Endothelial cell of umbilical vein (primary cell): ENCODE data around the gene PKDCC. TPM values are rescaled to one million over a fixed set of nuclear protein-coding genes. Genes with fewer than 3 reads are reported as not detected.

ENCODE experiments used
- BruUV-seq: library from RNA; stranded (reverse); fragments of 400-500 nt; replicated peaks from 2 replicates; lab custom pipeline; 2021; lab: Mats Ljungman, UMichigan
- CTCF ChIA-PET: fragments of 300-600, 350-600 bp; sonication (Branson Sonifier 250); formaldehyde crosslinking; loops from one replicate; lab custom pipeline; 2021; ENCODE audit warnings: antibody characterized with exemption, inconsistent platforms; lab: Charles Lee
- POLR2A ChIA-PET: fragments of 300-600, 350-600 bp; sonication (Branson Sonifier 250); formaldehyde crosslinking; loops from one replicate; lab custom pipeline; 2021; ENCODE audit warnings: antibody characterized with exemption, inconsistent platforms; lab: Charles Lee
- DNase-seq: peaks from one replicate; pipeline ENCODE4 v3.0.0-alpha.2; 2011; ENCODE audit warnings: low read depth, low spot score
- FAIRE-seq: peaks from 2 replicates; lab custom pipeline; 2011; peaks lifted over from hg19 to GRCh38; lab: Jason Lieb, UNC
- H2AFZ ChIP-seq: 2 replicates; pipeline ENCODE4 v1.6.0; 2012; ENCODE audit warnings: low read depth, low read length, control low read depth, inconsistent platforms
- H3K27ac ChIP-seq: 2 replicates; pipeline ENCODE4 v1.5.1; 2011; ENCODE audit warnings: low read depth, mild to moderate bottlenecking, control low read depth, low read length, moderate library complexity; ENCODE audit not compliant: insufficient read depth
- H3K27me3 ChIP-seq, 2 experiments: 2 replicates each; pipeline versions ENCODE4 v1.6.0 to v1.6.1; 2011; ENCODE audit warnings: low read length in 2 of 2, mixed read lengths in 1 of 2; ENCODE audit not compliant: control insufficient read depth in 2 of 2, insufficient read depth in 2 of 2
- H3K36me3 ChIP-seq, 2 experiments: 2 replicates in 1 of 2; 3 replicates in 1 of 2; pipeline ENCODE4 v1.5.1; 2011; ENCODE audit warnings: low read length in 2 of 2, mild to moderate bottlenecking in 1 of 2, moderate library complexity in 1 of 2; ENCODE audit not compliant: control insufficient read depth in 2 of 2, insufficient read depth in 2 of 2; ENCODE audit errors: extremely low read depth in 1 of 2
- H3K4me1 ChIP-seq: 3 replicates; pipeline ENCODE4 v1.5.1; 2011; ENCODE audit warnings: mild to moderate bottlenecking, low read length; ENCODE audit not compliant: control insufficient read depth, insufficient read depth; ENCODE audit errors: extremely low read depth
- H3K4me2 ChIP-seq: 2 replicates; pipeline ENCODE4 v1.6.1; 2011; ENCODE audit warnings: low read length, control low read depth, mixed read lengths; ENCODE audit not compliant: insufficient read depth
- H3K4me3 ChIP-seq, 3 experiments: fragments of 200-600 bp in 1 of 3; sonication (generic), shearing (Covaris generic) in 1 of 3; replicated peaks in 1 of 3; 2 replicates each; pipeline ENCODE4 v1.5.1; 2011 to 2016; ENCODE audit warnings: control low read depth in 3 of 3, low read length in 3 of 3, mild to moderate bottlenecking in 2 of 3, inconsistent platforms in 1 of 3, low read depth in 1 of 3, moderate library complexity in 1 of 3; ENCODE audit not compliant: insufficient read depth in 1 of 3
- H3K79me2 ChIP-seq: 2 replicates; pipeline ENCODE4 v1.6.0; 2012; ENCODE audit warnings: low read length, inconsistent platforms; ENCODE audit not compliant: control insufficient read depth, insufficient read depth
- H3K9ac ChIP-seq: replicated peaks from 2 replicates; pipeline ENCODE3; 2011; ENCODE audit warnings: low read length, control low read depth; ENCODE audit not compliant: insufficient read depth; ENCODE audit errors: extremely low read depth
- H3K9me1 ChIP-seq: replicated peaks from 3 replicates; pipeline ENCODE4 v1.6.0; 2011; ENCODE audit warnings: mild to moderate bottlenecking, low read length; ENCODE audit not compliant: control insufficient read depth, insufficient read depth; ENCODE audit errors: extremely low read depth
- H3K9me3 ChIP-seq: replicated peaks from 2 replicates; pipeline ENCODE4 v1.5.1; 2012; ENCODE audit warnings: low read length, inconsistent platforms; ENCODE audit not compliant: control insufficient read depth, insufficient read depth
- H4K20me1 ChIP-seq: replicated peaks from 2 replicates; pipeline ENCODE3; 2011; ENCODE audit warnings: mild to moderate bottlenecking, low read length; ENCODE audit not compliant: control insufficient read depth, insufficient read depth; ENCODE audit errors: extremely low read depth
- CTCF ChIP-seq, 2 donors: IDR thresholded peaks; 1 replicate in 1 of 2; 2 replicates in 1 of 2; pipeline ENCODE4 v1.5.1; 2011; ENCODE audit warnings: low read length in 2 of 2, mild to moderate bottlenecking in 2 of 2, moderate library complexity in 2 of 2, control low read depth in 1 of 2, inconsistent platforms in 1 of 2, low read depth in 1 of 2; ENCODE audit not compliant: insufficient read depth in 1 of 2; ENCODE audit errors: extremely low read depth in 1 of 2
- EZH2 ChIP-seq: IDR thresholded peaks from 2 replicates; pipeline ENCODE4 v1.6.1; 2012; ENCODE audit warnings: borderline replicate concordance, low read depth, mild to moderate bottlenecking, moderate library complexity, low read length, inconsistent platforms; ENCODE audit not compliant: severe bottlenecking
- GATA2 ChIP-seq: IDR thresholded peaks from 2 replicates; pipeline ENCODE4 v1.7.0; 2011; ENCODE audit warnings: low read depth, mild to moderate bottlenecking, moderate library complexity, mixed read lengths, low read length; ENCODE audit not compliant: insufficient read length, insufficient read depth
- JUN ChIP-seq: IDR thresholded peaks from 2 replicates; pipeline ENCODE4 v1.6.1; 2011; ENCODE audit warnings: borderline replicate concordance, low read depth; ENCODE audit not compliant: insufficient read length, insufficient read depth
- POLR2A ChIP-seq: IDR thresholded peaks from 2 replicates; pipeline ENCODE4 v1.6.1; 2012; ENCODE audit warnings: low read depth, mild to moderate bottlenecking, control low read depth, low read length
- POLR2AphosphoS5 ChIP-seq: IDR thresholded peaks from 2 replicates; pipeline ENCODE4 v1.6.1; 2012; ENCODE audit warnings: low read depth, mild to moderate bottlenecking, control low read depth, low read length, moderate library complexity; ENCODE audit not compliant: insufficient read depth
- dilution Hi-C: fragments of 300-500 bp; cut with MboI; formaldehyde crosslinking; loops from one replicate; pipeline ENCODE4 v1.15.0; 2019; ENCODE audit warnings: low sequenced_read_pairs; ENCODE audit not compliant: extremely low pct_ligation_motif_present
- intact Hi-C: fragments of 100-400 bp; cut with micrococcal nuclease; formaldehyde crosslinking; loops from one replicate; pipeline ENCODE4 v1.10.0; 2022
- polyA plus RNA-seq, 4 experiments: library from polyadenylated mRNA; depleted of rRNA in 3 of 4; stranded (reverse) in 3 of 4; unstranded in 1 of 4; fragments of >200 nt; gene quantifications; 2 replicates each; pipeline versions ENCODE4 v1.2.1 to v1.2.3, GENCODE V29; 2011 to 2012; ENCODE audit warnings: missing spikeins in 1 of 4
- total RNA-seq: library from RNA; stranded (reverse); gene quantifications from 2 replicates; pipeline ENCODE4 v1.2.3, GENCODE V29; 2021

The PKDCC gene
- total and polyA plus RNA-seq, 2 donors (not counting 3 experiments of a cell fraction or from before 2014, with no cell fraction given), result 3.0 to 5.9 TPM

DNA sequence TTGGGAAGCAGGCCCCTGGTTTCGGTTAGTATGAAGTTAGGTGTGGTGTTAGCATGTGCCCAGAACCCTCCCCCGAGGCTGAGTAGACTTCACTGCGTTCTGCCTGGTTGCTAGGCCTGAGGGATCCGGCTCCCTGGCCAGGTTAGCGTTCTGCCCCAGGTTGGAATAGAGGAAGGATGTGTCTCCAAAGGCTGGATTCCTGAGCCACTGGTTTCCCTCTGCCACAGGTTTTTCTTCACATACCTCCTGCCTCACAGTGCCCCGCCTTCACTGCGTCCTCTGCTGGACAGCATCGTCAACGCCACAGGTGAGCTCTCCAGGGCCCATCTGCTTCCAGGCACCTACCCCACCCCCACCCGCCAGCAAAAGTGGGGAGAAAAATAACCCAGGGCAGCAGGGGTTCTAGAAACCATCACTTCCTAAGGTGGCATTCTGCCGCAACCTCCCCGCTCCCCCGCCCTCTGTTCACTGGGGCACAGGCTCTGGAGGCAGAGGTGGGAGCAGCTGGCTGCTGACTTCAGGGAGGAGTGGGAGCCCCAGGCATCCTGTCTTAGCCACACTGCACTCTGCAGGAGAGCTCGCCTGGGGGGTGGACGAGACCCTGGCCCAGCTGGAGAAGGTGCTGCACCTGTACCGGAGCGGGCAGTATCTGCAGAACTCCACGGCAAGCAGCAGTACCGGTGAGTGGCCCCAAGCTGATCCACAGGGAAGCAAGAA lies 7.1 kb downstream of the PKDCC start:
- H3K9ac ChIP-seq, result no peak overlapping the region
- H3K4me2 ChIP-seq, result no peak overlapping the region
- intact Hi-C loops, result no loop called here
- POLR2A ChIA-PET, result no interaction called here
- H3K36me3 ChIP-seq, result peaks cover 0 to 2% of the 10 kb centered on the region in 2 experiments
- no peak overlapping the region for H3K27ac ChIP-seq
- no peaks in the 10 kb centered on the region for H3K9me1 ChIP-seq
- H2AFZ ChIP-seq, result no peak overlapping the region
- CTCF ChIA-PET, result interaction anchor here (0.7 to 1.0 kb wide), 2 partner anchors 185 kb away, joined by 3 read pairs; no protein-coding TSS in a partner anchor
- no peak overlapping the region for H3K4me3 ChIP-seq
- no peaks in the 10 kb centered on the region for H4K20me1 ChIP-seq
- no TSS peak for BruUV-seq
- H3K79me2 ChIP-seq, result no peaks in the 10 kb centered on the region
- no peaks in the 10 kb centered on the region for H3K4me1 ChIP-seq
- FAIRE-seq (no peak), DNase-seq (no peak)
- no peaks in the 10 kb centered on the region for H3K9me3 ChIP-seq
- dilution Hi-C loops, result no loop called here
- TF ChIP-seq POLR2A (no peak), GATA2 (no peak), EZH2 (no peak), CTCF (IDR thresholded peaks at IDR 0.05; ENCODE audit: extremely low read depth in 1 of 2, insufficient read depth in 1 of 2, low read depth in 1 of 2, low read length in 2 of 2) (no peak), JUN (no peak), POLR2AphosphoS5 (no peak)
- H3K27me3 ChIP-seq, result no peaks in the 10 kb centered on the region
